NCI-H2171 (cell line): Measurements from ENCODE around the gene TREML1.
A peak's percentile ranks its signal among the peaks of the same experiment; 100 is the strongest.

Source experiments
- DNase-seq: peaks from one replicate; lab custom pipeline; 2025; lab: John Stamatoyannopoulos, UW

Gene TREML1

DNA sequence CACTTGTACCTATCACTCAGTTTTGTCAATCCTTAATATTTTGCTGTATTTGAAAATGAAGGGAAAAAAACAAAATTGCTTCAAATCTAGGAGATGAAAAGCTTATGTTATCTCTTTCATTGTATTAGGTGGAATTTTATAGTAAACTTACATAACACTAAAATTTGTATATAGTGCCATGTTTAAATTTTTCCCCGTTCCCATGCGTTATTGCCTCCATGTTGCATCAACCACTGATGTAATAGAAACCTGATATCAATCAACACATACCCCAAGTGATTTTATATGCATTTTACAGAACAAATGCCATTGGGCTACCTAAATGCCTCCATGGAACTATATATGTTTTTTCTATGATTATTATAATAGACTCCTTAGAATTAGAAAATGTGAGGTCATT is 23.5 kb upstream of the TREML1 start:
- DNase-seq = no peak

DNA sequence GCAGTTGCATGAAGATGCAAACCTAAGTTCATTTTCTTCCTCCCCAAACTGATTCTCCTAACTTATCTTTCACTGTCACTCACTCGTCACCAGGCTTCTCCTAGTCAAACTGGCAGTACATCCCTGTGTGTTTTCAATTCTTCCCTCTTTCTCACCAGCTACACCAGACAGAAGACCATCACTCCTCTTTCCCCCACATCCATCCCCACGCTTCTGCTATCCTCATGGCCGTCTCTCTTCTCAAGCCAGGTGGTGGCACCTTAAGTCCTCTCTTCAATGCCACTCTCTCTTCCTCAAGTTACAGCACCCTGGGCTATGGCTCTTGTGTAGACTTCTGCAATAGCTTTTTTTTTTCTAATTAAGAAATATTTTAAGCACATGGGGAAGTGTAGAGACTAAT is 23.1 kb upstream of the TREML1 start:
- no peak for DNase-seq

GRCh38 chr6:41176189-41176588 is 22.0 kb upstream of the TREML1 start:
- no peak for DNase-seq

DNA sequence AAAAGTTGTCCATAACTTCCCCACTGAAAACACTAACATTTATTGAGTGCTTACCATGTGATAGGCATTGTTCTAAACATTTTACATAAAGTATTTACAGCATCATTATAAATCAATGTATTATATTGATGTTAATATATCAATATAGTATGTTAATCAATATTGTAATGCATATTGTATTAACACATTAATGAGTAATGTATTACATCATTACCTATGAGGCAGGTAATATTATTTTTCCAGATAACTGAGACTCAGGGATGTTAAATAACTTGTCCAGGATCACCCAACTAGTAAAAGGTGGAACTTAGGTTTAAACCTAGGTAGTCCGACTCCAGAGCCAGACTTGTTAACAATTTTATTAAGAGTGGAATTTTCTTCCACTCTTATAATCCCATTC is 20.9 kb upstream of the TREML1 start:
- no peak for DNase-seq

DNA sequence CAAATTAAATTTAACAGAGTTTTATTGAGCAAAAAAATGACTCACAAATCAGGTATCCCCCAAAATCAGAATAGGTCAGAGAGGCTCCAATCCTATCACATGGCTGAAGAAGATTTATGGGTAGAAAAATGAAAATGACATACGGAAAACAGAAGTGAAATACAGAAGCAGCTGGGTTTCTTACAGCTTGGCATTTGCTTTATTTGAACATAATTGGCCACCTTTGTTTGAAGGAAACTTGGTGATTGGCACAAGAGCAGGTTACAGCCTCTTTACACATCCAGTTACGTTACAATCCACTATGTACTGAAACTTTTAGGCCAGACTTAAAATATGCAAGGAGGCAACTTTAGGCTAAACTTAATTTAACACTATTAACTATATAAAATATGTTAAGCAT is 20.5 kb upstream of the TREML1 start:
- no peak for DNase-seq

- DNase-seq = no peak
These were observed 17.8 kb upstream of the TREML1 start for GRCh38 chr6:41171908-41172307.

- no peak for DNase-seq
These were observed 16.5 kb upstream of the TREML1 start for GRCh38 chr6:41170547-41171160.

DNA sequence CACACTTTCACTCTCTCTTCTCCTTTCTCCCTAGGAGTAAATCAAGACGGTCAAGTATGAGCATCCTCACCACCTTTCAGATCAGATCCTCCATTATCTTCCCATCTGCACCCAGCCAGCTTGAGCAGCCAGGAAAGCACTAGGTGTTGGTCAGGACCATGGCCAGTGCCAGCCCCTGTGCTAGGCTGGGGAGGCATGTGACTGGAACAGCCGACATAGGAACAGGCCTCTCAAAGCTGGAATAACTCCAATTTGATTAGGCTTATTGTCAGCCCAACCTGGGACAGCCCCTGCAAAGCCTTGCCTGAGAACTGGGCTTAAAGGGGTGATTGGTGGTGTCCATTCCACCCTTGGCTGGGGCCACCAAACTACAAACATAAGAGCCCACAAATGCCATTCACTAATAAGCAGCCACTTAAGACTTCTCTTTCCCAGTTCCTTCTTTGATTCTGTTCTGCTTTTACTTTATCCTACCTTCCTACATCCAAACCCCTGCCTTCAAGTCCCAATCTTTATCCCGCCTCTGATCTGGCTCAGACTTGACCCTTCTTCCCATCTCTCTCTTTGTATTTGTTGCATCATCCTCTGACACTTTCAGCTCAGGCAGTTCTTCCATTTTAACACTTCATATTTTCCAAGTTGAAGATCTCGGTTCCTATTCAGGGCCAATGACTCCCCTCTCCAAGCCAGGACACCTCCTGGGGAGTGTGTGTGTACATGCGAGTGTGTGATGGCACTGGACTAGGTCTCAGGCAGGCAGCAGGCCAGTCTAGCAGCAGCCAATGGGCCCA is 13.2 kb upstream of the TREML1 start:
- no peak for DNase-seq

DNA sequence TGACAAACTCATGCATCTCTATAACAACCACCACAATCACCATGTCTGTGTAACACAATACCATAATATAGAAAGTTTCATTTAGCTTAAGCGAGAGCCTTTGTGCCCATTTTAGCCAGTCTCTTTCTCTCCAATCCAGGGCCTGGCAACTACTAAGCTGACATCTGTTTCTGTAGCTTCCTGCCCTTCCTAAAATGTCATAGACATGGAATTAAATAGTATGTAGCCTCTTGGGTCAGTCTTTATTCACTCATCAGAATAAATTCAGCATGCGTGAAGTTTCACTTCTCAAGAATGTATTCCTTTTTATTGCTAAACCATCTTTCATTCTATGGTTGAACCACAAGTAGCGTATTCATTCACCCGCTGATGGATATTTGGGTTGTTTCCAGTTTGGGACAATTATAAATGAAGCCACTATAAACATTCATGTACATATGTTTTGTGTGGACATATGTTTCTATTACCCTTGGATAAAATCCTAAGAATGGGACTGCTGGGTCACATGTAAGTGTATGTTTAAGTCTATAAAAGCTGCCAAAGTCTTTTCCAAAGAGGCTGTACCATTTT is 10.5 kb upstream of the TREML1 start:
- no peak for DNase-seq

DNA sequence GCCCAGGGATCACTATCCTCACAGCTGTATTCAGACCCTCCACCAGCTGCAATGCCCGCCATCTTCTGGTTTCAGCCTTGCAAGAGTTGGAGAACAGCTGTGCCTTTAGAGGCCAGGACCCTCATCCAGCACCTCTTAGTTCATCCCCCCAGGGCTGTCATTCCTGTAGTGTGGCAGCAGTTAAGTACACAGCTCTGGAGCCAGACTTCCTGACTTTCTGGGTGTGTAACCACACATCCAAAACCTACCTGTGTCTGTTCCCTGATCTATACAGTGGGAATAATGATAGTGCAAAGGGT is 9.2 kb upstream of the TREML1 start:
- DNase-seq = no peak

- no peak for DNase-seq
These were observed 8.7 kb upstream of the TREML1 start, which contains the start of gene TREM2 for GRCh38 chr6:41162687-41163418. TSS of gene TREM2 (minus strand) at chr6:41163116. CDS start at chr6:41163082, 34 bp downstream.

DNA sequence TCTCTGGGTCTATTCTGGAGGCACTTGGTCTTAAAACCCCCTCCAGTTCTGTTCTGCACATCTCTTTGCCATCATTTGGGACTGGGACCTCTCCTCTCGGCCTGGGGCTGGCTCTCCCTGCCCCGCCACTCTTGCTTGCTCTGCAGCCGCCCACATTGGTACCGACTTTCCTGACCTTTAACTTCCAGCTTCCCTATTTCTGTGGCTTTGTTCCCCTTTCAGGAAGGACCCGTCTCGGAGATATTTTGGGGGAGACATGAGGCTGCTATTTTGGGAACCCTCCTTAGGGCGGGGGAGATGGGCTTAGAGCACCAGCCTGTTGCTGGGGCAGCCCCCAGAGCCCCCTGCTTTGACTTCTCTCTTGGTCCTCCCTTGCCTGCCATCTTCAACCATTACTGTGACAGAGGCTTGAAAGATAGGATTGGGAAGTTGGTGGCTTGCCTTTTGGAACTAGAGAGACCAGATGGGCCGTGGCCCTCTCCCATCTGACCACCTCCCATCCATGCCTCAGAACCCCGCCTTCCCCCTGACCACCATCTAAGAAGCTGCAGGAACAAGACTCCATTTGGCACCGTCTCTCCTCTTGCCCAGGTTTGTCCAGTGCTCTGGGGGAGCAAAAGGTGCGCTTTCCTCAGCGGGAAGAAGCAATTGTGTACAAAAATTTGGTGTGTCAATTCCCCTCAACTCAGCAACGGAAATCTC is 7.9 kb upstream of the TREML1 start:
- no peak for DNase-seq

- no peak for DNase-seq
These were observed 7.2 kb upstream of the TREML1 start for GRCh38 chr6:41161380-41161779.

- DNase-seq = no peak
These were observed 6.8 kb upstream of the TREML1 start for GRCh38 chr6:41160933-41161332.

DNA sequence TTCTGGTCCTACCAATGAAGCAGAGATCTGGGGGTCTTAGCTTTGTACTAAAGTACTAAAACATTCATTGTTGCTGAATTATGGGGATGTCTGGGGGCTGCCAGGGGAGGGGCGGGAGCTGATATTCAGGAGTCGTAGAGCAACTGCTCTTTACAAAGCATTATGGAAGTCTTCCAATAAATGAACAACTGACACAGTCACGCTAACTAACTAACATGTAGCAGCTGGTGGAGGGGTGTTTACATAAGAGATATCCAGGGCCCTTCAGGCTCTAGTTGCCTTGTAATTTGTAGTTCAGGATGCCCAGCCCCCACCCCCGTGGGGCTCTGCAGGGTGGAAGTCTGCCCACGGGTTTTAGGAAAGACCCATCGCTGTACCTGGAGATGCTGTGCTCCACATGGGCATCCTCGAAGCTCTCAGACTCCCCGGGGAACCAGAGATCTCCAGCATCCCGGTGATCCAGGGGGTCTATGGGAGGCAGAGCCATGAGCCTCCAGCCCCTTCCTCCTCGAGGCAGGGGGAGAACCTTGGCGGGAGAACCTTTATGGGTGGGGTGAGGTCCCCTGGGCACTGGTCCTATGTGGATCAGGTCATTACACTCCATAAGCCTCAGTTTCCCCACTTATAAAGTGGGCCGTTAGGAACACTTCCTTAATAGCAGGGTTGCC is 5.4 kb upstream of the TREML1 start:
- DNase-seq = peak; percentile 11

- DNase-seq = no peak
These were observed 3.2 kb upstream of the TREML1 start for GRCh38 chr6:41157323-41157722.

GRCh38 chr6:41156771-41157170 is 2.6 kb upstream of the TREML1 start:
- DNase-seq = no peak

GRCh38 chr6:41156001-41156400 is 1.9 kb upstream of the TREML1 start:
- no peak for DNase-seq

GRCh38 chr6:41155132-41155805 is 1.1 kb upstream of the TREML1 start:
- no peak for DNase-seq

- DNase-seq = no peak
These were observed 696 bp downstream of the TREML1 start for GRCh38 chr6:41153451-41153850.

GRCh38 chr6:41150671-41151070 is 3.5 kb downstream of the TREML1 start:
- DNase-seq = no peak
